AG04449 (cell line): ENCODE measurements around the gene PEX5L.

Experiments
- CTCF ChIA-PET: fragments of 350-600 bp; formaldehyde crosslinking; extraction: SDS; loops from one replicate; lab custom pipeline; 2021; ENCODE audit warnings: antibody characterized with exemption; lab: Yijun Ruan, JAX
- POLR2A ChIA-PET: fragments of 400-600, 350-600 bp; formaldehyde crosslinking; extraction: SDS; loops from one replicate; lab custom pipeline; 2020; ENCODE audit warnings: antibody characterized with exemption, inconsistent platforms; lab: Yijun Ruan, JAX
- DNase-seq: peaks from one replicate; pipeline ENCODE4 v3.0.0-alpha.2; 2010; ENCODE audit warnings: low read depth, low spot score
- H3K4me3 ChIP-seq: 2 replicates; pipeline ENCODE4 v1.5.1; 2011; ENCODE audit warnings: low read depth, mild to moderate bottlenecking, control low read depth, low read length
- CTCF ChIP-seq: IDR thresholded peaks from one replicate; pipeline ENCODE4 v1.5.1; 2011; ENCODE audit warnings: mild to moderate bottlenecking, moderate library complexity, low read length, control low read depth, inconsistent platforms; ENCODE audit not compliant: insufficient read depth; ENCODE audit errors: missing control alignments

The PEX5L gene

GRCh38 chr3:179949412-179949811 is 87.3 kb downstream of the PEX5L start:
- no peak for DNase-seq
- no peak overlapping the region for H3K4me3 ChIP-seq
- TF ChIP-seq CTCF, result no peak
- CTCF ChIA-PET, result no interaction called here
- POLR2A ChIA-PET, result no interaction called here

- POLR2A ChIA-PET, result no interaction called here
- no peak for TF ChIP-seq CTCF
- no peak overlapping the region for H3K4me3 ChIP-seq
- no peak for DNase-seq
- CTCF ChIA-PET, result no interaction called here
Measured at GRCh38 chr3:179948740-179949139, 88.0 kb downstream of the PEX5L start.

- ChIA-PET CTCF (interaction anchor here (2.4 kb wide), 1 partner anchor 16 kb away, joined by 9 read pairs; no protein-coding TSS in a partner anchor), POLR2A (no interaction called here)
- no peak overlapping the region for H3K4me3 ChIP-seq
- no peak for TF ChIP-seq CTCF
- DNase-seq, result no peak
Measured at GRCh38 chr3:179945569-179945968, 91.2 kb downstream of the PEX5L start.

- ChIA-PET CTCF (no interaction called here), POLR2A (no interaction called here)
- DNase-seq, result no peak
- no peak overlapping the region for H3K4me3 ChIP-seq
- TF ChIP-seq CTCF, result no peak
Measured at GRCh38 chr3:179943117-179943880, 93.4 kb downstream of the PEX5L start.

- H3K4me3 ChIP-seq, result peak overlapping the region; percentile 51
- POLR2A ChIA-PET, result no interaction called here
- CTCF ChIA-PET, result interaction anchor here (0.9 kb wide), 1 partner anchor 11 kb away, joined by 3 read pairs; no protein-coding TSS in a partner anchor
- TF ChIP-seq CTCF, result no peak
- no peak for DNase-seq
Measured at GRCh38 chr3:179942553-179943075, 94.1 kb downstream of the PEX5L start.

GRCh38 chr3:179935710-179936109 is 101.0 kb downstream of the PEX5L start:
- CTCF ChIA-PET, result interaction anchor here (0.7 kb wide), 1 partner anchor 660 kb away, joined by 3 read pairs; no protein-coding TSS in a partner anchor

More at GRCh38 chr3:179935710-179936109, 101.0 kb downstream of the PEX5L start:
- POLR2A ChIA-PET, result no interaction called here
- TF ChIP-seq CTCF, result no peak
- DNase-seq, result no peak
- H3K4me3 ChIP-seq, result no peak overlapping the region
